Amniotic stem cell (primary cell): ENCODE data around the gene IFT20.
"Not testable (repeated sequence)": the region's sequence is repeated elsewhere in the genome, so short reads cannot be mapped to it uniquely, and the experiment has no call there.

ENCODE experiments used
- DNase-seq: peaks from one replicate; lab custom pipeline; 2025; lab: John Stamatoyannopoulos, UW

Gene IFT20

GRCh38 chr17:28306954-28307401 is 28.3 kb downstream of the IFT20 start:
- DNase-seq, result no peak

GRCh38 chr17:28298449-28298848 is 36.8 kb downstream of the IFT20 start:
- no peak for DNase-seq

- DNase-seq, result no peak
Observed at GRCh38 chr17:28295677-28296578, 39.3 kb downstream of the IFT20 start.

- DNase-seq, result no peak
Observed at GRCh38 chr17:28293994-28294393, 41.3 kb downstream of the IFT20 start.

- DNase-seq, result not testable (repeated sequence)
Observed at GRCh38 chr17:28292878-28293277, 42.4 kb downstream of the IFT20 start.

GRCh38 chr17:28291780-28292330 is 43.4 kb downstream of the IFT20 start:
- DNase-seq, result no peak

GRCh38 chr17:28290703-28291102 is 44.6 kb downstream of the IFT20 start:
- DNase-seq, result no peak

GRCh38 chr17:28285965-28286364 is 49.3 kb downstream of the IFT20 start:
- DNase-seq, result no peak

GRCh38 chr17:28282596-28282995 is 52.7 kb downstream of the IFT20 start:
- no peak for DNase-seq

- DNase-seq, result no peak
Observed at GRCh38 chr17:28280826-28281225, 54.4 kb downstream of the IFT20 start.

- DNase-seq, result no peak
Observed at GRCh38 chr17:28279411-28279810, 55.9 kb downstream of the IFT20 start.
